Osteoblast (primary cell): ENCODE data around the gene SDF4. TPM values are rescaled to one million over a fixed set of nuclear protein-coding genes. Genes with fewer than 3 reads are reported as not detected.
A peak's percentile ranks its signal among the peaks of the same experiment; 100 is the strongest.

Experiments used
- DNase-seq: peaks from one replicate; pipeline ENCODE4 v3.0.0; 2011; ENCODE audit warnings: low spot score, mixed read lengths; ENCODE audit not compliant: insufficient read length; ENCODE audit errors: missing footprints
- H2AFZ ChIP-seq: 2 replicates; pipeline ENCODE4 v1.6.0; 2011; ENCODE audit warnings: mild to moderate bottlenecking, low read length
- H3K27ac ChIP-seq: 2 replicates; pipeline ENCODE4 v1.5.1; 2011; ENCODE audit warnings: mild to moderate bottlenecking, low read depth, low read length, moderate library complexity
- H3K27me3 ChIP-seq: 2 replicates; pipeline ENCODE4 v1.6.0; 2012; ENCODE audit warnings: mild to moderate bottlenecking, control low read depth, inconsistent platforms, low read length, moderate library complexity; ENCODE audit not compliant: insufficient read depth
- H3K36me3 ChIP-seq: 2 replicates; pipeline ENCODE4 v1.5.1; 2011; ENCODE audit warnings: mild to moderate bottlenecking, low read length, control low read depth, moderate library complexity; ENCODE audit not compliant: insufficient read depth
- H3K4me1 ChIP-seq: 2 replicates; pipeline ENCODE4 v1.5.1; 2011; ENCODE audit warnings: mild to moderate bottlenecking, low read length, control low read depth, moderate library complexity; ENCODE audit not compliant: insufficient read depth
- H3K4me2 ChIP-seq: 2 replicates; pipeline ENCODE4 v1.6.0; 2011; ENCODE audit warnings: mild to moderate bottlenecking, low read length; ENCODE audit not compliant: insufficient read depth
- H3K4me3 ChIP-seq: fragments of 200-600 bp; sonication (generic); 3 replicates; pipeline ENCODE4 v1.5.1; 2012; ENCODE audit warnings: mild to moderate bottlenecking, low read length, inconsistent platforms; ENCODE audit not compliant: insufficient read depth
- H3K79me2 ChIP-seq: 2 replicates; pipeline ENCODE4 v1.6.0; 2012; ENCODE audit warnings: mild to moderate bottlenecking, low read length, control low read depth, inconsistent platforms; ENCODE audit not compliant: insufficient read depth
- H3K9me3 ChIP-seq: 2 replicates; pipeline ENCODE4 v1.5.1; 2011; ENCODE audit warnings: low read depth, low read length, control low read depth
- H4K20me1 ChIP-seq: 2 replicates; pipeline ENCODE4 v1.6.0; 2012; ENCODE audit warnings: mild to moderate bottlenecking, low read length, control low read depth; ENCODE audit not compliant: insufficient read depth
- total RNA-seq: library from RNA; depleted of rRNA; stranded (reverse); fragments of >200 nt; gene quantifications from 2 replicates; pipeline ENCODE4 v1.2.3, GENCODE V29; 2012
- TF ChIP-seq, protein P1 (sequence below): IDR thresholded peaks from 2 replicates; pipeline ENCODE4 v1.5.1; 2011; ENCODE audit warnings: mild to moderate bottlenecking, low read depth, low read length, moderate library complexity; ENCODE audit errors: extremely low read depth

The SDF4 gene
- total RNA-seq, 1 donor = 151 TPM

DNA sequence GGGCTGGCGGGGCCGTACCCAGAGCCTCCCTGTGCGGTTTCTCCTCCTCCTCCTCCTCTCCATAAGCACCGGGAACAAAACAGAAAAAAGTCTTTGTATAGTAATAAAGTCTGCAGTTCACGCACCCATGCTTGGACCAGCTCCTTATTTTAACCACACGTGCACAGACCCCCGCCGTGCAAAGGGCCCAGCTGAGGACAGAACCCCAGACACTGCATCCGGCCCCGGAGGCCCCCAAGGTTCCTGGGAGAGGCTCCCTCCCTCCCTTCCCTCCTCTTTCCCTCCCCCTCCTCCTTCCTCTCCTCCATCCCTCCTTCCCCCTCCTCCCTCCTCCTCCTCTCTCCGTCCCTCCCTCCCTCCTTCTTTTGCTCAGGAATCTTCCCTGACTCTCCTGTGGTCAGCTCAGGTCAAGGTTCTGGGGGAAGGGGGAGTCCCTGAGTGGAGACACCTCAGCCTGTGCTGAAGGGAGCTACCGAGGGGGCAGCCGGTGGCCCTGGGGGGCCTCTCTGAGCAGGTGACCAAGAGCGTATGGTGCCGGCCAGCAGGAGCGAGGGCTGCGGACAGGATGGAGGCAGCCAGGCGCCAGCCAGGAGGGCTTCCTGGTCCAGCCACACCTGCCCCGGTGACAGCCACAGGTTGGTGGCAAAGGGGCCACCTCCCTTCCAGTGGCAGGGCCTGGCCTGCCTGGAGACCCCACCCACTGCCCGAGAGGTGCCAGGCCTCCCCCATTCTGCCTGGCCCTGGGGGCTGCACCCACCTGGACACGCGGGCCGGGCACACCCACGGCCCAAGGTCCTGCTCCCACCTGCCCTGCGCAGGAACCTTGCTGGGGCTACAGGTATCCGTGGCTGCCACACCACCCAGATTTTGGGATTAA lies 61.3 kb downstream of the SDF4 start:
- peaks cover 27% of the 10 kb centered on the region for H3K27me3 ChIP-seq
- DNase-seq = peak; percentile 78

DNA sequence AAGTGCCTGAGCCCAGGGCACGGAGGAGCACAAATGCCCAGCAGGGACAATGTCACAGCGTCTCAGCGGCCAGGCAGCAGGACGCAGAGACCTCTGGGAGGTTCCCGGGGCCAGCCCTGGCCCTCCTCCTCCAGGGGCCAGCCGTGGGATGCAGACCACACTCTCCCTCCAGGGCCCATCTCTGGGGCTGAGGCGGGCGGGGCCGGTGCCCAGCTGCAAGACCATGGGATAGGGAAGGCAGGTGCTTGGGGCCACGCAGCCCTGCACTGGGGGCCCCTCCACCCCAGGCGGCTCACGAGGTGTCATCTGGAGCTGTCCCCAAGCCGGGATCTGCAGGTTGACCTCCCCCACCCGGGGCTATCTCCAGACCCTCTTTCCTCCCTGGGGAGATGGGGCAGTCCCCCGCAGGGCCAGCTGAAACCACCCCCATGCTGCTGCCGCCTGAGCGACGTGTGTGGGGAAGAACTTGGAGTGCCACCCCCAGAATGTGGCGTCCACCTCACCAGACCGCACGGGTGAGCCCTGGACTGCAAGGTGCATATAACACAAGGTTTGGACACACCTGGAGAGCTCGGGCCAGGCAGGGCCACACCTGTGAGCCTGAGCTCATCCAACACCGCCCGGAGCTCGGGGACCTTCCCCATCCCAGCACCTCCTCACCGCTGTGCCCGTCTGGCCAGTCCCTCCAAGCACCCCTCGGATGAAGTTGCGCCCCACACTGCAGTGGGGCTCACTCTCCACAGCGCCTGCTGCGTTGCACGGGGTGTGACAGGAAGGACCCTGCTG lies 62.2 kb downstream of the SDF4 start:
- Histone ChIP-seq H3K4me1 (no peaks in the 10 kb centered on the region), H3K9me3 (no peaks in the 10 kb centered on the region), H3K79me2 (no peaks in the 10 kb centered on the region), H3K4me2 (no peak overlapping the region), H3K36me3 (no peaks in the 10 kb centered on the region), H4K20me1 (no peaks in the 10 kb centered on the region), H2AFZ (no peak overlapping the region), H3K27me3 (peaks cover 32% of the 10 kb centered on the region), H3K4me3 (no peak overlapping the region), H3K27ac (no peak overlapping the region)
- TF ChIP-seq, protein P1, sequence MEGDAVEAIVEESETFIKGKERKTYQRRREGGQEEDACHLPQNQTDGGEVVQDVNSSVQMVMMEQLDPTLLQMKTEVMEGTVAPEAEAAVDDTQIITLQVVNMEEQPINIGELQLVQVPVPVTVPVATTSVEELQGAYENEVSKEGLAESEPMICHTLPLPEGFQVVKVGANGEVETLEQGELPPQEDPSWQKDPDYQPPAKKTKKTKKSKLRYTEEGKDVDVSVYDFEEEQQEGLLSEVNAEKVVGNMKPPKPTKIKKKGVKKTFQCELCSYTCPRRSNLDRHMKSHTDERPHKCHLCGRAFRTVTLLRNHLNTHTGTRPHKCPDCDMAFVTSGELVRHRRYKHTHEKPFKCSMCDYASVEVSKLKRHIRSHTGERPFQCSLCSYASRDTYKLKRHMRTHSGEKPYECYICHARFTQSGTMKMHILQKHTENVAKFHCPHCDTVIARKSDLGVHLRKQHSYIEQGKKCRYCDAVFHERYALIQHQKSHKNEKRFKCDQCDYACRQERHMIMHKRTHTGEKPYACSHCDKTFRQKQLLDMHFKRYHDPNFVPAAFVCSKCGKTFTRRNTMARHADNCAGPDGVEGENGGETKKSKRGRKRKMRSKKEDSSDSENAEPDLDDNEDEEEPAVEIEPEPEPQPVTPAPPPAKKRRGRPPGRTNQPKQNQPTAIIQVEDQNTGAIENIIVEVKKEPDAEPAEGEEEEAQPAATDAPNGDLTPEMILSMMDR = no peak
- no peak for DNase-seq

More for the DNA sequence above, 61.3 kb downstream of the SDF4 start:
- H3K79me2 ChIP-seq = no peaks in the 10 kb centered on the region
- TF ChIP-seq, protein P1 = no peak
- H3K4me1 ChIP-seq = no peaks in the 10 kb centered on the region
- H2AFZ ChIP-seq = no peak overlapping the region
- H3K4me2 ChIP-seq = no peak overlapping the region
- H3K27ac ChIP-seq = no peak overlapping the region
- H3K36me3 ChIP-seq = no peaks in the 10 kb centered on the region
- H4K20me1 ChIP-seq = no peaks in the 10 kb centered on the region
- no peaks in the 10 kb centered on the region for H3K9me3 ChIP-seq
- H3K4me3 ChIP-seq = no peak overlapping the region

DNA sequence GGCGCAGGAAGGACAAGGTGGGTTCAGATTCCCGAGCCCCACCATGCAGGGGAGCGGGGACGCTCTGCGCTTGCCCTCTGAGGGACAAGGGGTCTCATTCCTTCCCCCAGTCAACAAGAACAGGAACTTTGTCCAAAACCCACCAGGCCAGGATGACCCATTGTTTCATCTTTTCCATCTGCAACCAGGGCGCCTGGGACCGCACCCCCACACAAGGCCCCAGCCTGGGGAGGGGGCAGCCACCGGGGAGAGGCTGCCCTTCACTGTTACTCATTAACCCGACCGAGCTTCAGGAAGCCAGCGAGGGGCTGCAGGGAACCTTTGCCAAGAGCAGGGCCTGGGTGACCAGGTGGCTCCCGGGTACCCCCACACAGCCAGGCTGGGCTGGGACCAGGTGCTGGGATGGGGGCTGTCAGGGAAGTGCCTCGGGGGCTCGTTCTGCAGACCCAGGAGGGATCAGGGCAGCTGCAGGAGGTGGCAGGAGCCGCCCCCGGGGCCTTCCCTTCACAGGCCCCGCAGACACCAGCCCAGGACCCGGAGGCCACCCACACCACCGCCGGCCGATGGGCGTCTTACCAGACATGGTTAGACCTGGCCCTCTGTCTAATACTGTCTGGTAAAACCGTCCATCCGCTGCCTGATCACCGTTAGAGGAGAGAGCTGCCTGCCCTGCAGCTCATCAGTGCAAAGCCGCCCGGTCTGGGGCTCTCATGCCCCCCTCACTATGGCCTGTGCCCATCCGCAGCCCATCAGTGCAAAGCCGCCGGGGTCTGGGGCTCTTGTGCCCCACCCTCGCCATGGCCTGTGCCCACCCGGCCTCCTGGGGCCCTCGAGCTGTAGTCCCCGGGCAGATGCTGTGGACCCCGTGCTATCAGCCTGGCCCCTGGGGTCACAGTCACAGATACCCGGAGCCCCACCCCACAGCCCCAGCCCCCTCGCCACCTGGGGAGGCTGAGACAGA lies 63.1 kb downstream of the SDF4 start:
- H4K20me1 ChIP-seq = no peaks in the 10 kb centered on the region
- peaks cover 29% of the 10 kb centered on the region for H3K27me3 ChIP-seq
- H3K9me3 ChIP-seq = no peaks in the 10 kb centered on the region
- no peak overlapping the region for H3K4me2 ChIP-seq
- no peaks in the 10 kb centered on the region for H3K79me2 ChIP-seq
- no peak overlapping the region for H3K4me3 ChIP-seq
- no peak for DNase-seq
- H3K4me1 ChIP-seq = no peaks in the 10 kb centered on the region
- TF ChIP-seq, protein P1 = no peak
- H3K36me3 ChIP-seq = no peaks in the 10 kb centered on the region
- no peak overlapping the region for H3K27ac ChIP-seq
- no peak overlapping the region for H2AFZ ChIP-seq
